Measurements from ENCODE around the gene SFXN3.

The SFXN3 gene

DNA sequence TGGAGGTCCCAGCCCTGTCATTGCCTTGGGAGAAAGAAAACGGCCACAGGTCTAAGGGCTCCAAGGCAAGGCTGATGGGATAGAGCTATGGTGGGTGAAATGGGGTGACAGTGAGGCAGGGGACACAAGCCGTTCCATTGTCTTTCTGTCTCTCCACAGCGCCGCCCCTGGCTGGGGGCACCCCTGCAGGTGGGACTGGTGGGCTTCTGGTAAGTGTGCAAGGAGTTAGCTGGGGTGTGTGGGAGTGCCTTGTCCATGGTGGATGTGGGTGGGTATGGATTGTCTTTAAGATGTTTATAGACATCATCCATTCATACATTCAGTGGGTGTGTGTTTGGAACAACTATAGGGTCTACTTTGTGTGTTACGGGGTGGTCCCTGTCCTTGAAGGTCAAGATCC, 7.5 kb downstream of the SFXN3 start:
- no peak for DNase-seq

DNA sequence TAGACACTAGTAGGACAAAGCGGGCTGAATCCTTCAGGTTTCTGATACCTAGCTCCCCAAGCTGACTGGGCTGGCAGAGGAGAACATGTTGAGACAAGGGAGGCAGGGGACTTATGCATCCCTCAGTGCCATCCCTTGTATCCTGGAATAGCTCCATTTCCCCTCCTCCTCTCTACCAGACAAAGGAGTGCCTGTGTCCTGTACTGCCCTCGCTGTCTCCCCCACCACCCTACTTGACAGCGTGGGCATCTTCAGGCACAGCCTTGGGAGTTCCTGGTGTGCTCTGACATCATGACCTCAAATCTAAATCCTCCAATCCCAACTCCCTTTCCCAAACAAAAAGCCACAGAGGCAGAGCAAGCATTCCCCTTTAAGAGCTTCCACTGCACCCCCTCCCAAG, 9.0 kb downstream of the SFXN3 start:
- DNase-seq = no peak

DNA sequence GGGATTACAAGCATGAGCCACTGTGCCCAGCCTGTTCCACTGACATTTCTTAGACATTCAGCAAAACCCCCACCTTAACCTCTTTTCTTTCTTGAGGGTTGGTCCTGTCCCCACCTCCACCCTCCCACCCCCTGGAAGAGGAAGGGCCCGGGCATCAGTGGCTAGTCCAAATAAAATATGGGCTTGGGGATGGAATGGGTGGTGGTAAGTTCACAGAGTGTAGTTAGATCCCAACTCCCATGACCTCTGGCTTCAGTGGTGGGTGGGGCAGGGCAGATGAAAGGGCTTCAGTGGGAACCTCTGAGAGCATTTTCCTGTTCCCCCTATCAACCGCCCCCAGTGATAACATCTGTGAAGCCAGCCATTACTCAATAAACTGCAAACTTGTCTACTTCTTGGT, 9.8 kb downstream of the SFXN3 start:
- DNase-seq = no peak

DNA sequence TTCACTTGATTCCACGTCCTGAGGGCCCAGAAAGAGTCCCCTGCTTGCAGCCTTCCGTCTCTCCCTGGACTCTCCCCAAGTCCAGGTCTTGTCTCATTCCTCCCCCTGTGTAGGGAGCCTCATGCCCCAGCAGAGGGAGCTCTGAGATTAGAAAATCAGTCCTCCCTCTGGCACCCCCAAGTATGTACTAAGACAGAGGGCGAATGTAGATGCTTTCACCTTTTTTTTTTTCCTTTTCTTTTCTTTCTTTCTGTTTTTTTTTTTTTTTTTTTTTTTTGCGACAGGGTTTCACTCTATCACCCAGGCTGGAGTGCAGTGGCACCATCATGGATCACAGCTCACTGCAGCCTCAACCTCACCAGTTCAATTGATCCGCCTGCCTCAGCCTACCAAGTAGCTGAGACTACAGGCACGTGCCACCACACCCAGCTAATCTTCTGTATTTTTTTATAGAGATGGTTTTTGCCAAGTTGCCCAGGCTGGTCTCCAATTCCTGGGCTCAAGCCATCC, 10.3 kb downstream of the SFXN3 start:
- peak; percentile 38 for DNase-seq

DNA sequence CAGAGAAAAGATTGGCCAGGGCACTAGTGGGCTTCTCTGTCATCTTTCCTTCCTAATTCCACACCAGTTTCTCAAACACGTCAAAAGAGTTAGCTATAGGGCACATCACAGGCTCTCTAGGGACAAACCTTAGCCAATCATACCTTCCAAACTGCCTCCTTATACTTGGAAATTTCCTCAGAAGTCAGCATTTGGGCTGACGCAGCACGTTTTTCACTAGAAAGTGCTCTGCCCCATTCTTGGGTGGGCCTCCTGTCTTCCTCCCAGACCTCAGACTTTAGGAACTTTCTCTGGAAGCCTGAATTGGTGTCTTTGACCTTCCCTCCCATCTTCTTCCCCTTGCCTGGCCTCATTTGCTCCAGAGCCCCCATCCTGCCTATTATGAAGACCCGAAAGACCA, 11.1 kb downstream of the SFXN3 start:
- no peak for DNase-seq

DNA sequence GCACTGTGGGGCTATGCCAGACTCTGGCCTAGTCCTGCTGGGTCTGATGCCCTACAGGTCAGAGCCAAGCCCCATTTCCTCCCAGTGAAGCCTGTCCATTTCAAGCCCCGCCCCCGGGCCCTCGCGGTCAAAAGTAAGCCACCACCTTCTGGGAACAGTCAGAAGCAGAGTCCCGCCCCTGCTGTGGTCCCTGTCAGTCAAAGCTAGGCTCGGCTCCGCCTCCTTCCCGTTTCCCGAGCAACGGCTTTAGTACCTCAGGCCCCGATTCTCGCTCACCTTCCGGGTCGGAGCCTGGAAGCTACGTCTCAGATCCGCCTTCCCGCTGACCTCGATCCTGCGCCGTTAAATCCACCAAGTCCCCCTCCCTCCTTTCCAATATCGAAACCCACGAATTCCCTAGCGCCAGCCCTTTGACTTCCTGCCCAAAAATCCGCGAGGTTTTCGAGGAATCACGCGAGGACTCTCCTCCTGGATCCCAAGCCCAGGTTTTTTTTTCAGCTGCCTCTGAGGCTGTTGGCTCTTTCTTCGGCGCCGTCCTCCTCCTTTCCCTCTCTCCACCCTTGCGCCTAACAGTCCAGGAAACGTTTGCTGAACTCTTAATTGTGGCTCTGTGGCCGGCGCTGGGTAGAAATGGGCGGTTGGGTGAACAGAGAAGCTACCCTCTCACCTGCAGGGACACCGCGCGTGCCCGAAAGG, 11.8 kb downstream of the SFXN3 start:
- peak; percentile 86 for DNase-seq

DNA sequence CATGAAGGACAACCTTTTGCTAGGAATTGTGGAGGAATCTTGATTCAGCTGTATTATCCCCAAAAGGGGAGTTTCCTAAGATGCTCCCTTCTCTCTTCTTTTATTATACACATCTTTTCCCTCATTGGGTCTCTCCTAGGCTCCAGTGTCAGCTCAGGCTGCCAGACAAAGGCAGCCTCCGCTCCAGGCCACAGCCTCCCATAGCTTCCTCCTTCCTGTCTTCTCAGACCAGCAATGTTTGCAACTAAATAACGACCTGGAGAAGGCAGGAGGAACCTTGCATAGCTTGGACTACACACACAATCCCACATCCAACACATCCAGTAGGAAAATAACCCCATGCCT, 12.3 kb downstream of the SFXN3 start:
- DNase-seq = no peak

DNA sequence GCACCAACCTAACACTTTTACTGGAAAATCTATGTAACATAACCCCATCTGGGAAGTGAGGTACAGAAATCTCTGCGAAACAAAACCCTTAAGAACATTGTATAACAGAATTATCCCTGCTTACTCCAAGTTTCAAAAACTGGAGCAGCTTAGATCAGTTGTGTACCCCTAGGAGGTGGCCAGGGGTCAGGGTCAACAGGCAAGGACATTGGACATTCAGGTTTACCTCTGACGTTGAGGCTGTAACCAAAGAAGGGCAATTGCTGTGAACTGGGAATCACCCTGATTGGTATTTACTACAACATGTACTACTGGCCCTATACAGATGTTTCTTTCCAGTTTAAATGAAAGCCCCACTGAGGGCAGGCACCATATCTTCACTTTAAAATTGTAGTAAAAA, 13.1 kb downstream of the SFXN3 start:
- no peak for DNase-seq

DNA sequence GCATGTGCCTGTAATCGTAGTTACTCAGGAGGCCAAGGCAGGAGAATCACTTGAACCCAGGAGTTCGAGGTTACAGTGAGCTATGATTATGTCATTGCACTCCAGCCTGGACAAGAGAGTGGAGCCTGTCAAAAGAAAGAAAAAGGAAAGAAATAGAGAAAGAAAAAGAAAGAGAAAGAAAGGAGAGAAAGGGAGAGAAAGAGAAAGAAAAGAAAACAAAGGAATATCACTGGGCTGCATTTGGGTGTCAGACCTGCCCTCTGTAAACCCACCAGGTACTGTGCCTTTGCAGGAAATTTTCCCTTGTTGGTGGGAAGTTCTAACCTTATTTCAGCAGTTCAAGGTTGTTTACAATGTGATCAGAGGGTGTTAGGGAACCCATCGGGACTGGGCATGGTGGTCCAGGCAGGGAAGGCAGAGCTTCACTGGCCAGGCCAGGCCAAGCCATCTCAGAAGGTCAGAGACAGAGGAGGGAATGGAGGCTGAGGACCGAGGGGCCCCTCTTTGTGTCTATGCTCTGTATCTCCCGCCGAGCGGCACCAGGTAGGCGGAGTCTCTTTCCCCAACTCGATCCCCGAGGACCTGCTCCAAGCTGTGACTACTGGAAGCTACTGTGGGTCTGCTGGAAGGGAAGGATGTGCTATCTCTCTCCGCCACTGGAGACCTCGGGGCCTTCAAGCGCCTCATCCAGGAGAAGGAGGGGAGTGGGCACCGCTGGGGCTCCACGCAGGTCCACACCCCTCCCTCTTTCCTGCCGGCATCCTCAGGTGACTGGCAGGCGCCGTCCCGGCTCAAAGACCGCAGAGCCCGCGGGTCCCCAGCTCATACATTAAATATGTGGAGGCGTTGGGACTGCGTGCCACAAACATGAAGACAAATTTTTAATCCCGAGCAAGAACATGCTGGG, 15.6 kb downstream of the SFXN3 start:
- no peak for DNase-seq

DNA sequence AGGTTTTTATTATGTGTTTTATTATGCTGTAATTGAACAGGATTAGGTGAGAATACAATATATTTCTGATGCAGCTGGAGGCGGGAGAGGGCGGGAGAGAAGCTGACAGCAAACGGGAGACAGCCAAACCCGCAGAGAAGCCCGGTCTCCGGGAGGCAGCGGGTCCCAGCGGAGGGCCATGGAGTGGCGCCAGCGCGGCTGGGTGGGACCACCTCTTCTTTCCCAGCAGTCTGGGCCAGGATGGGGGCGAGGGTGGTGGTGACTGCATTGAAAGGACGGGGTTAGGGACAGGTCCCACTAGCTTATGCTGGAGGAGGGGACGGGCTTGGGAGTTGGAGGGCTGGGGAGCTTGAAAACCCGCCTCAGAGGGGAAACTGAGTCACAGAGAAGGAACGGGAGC, 16.2 kb downstream of the SFXN3 start:
- no peak for DNase-seq

DNA sequence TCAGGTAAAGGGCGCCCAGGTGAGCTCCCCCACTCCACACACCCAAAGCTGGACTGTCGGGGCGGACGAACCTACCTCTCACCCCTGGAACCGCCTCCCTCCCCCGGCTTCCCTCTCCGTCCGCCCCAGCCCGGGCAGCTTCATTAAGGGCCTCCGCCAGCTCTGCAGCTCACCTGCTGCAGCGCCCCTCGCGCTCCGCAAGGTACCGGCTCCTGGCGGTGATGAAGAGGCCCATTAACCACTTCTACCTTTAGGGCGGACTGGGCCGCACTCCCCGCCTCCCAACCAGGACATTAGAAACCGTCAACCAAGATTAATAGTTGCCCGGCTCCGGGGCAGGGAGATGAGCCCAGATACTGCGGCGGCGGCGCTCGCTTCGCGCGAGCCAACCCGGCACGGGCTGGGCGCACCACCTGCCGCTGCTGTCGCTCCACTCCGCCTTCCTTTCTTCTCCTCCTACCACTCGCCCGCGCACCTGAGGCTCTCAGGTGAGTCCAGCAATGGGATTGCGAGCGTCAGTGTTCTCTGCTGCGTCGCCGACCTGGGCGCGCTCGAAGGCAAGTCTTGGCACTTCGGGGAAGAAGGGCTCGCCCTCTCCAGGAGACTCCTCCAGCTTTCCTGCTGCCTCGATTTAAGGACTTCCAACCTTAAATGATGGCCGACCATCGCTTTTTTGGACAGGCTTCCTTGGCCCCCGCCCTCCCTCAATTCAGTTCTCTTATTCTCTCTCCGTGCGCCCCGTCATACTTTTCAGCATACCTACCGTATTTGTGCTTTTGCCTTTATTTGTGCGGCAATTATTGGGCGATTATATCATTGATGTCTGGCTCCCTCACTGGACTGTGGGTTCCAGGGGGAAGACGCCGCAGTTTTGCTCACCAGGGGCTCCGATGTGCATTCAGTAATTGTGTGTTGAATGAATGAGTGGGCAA, 17.2 kb downstream of the SFXN3 start:
- no peak for DNase-seq

DNA sequence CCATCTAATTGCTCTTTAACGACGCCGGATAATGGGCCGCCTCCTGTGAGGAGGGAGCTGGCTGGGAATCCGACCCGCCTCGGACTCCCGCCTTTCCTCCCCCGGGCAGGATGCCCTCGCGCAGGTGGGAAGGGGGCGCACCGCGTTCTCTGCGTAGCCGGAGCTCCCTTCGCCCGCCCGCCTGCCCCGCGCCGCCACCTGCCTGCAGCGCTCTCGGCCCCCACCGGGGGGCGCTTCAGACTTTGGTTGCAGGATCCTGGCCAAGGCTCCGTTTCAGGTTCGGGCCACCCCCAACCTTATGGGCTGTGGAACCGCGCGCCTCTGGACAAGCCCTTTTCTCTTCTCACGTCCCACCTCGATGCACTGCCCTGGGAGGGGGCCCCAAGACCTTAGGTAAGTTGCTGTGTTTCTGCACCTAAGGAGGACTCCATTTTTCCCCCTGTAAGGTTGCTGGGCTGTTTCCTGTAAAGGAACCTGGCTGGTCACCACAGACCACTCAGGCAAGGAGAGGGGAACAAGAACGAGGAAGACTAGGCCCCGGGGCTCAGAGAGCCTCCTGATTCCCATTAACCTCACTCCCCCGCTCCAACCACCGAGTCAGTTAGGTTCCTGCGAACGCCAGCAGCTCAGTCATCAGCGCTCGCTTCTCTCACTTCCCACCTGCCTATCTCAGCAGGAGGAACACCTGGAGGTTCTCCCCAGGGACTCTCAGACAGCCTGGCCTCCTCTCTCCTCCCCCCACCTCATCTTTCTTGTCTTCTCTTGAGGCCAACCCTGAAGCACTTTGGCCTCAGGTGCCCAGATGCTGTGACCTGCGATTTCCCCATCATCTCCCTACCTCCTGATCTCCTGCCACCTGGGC, 19.4 kb downstream of the SFXN3 start:
- no peak for DNase-seq

DNA sequence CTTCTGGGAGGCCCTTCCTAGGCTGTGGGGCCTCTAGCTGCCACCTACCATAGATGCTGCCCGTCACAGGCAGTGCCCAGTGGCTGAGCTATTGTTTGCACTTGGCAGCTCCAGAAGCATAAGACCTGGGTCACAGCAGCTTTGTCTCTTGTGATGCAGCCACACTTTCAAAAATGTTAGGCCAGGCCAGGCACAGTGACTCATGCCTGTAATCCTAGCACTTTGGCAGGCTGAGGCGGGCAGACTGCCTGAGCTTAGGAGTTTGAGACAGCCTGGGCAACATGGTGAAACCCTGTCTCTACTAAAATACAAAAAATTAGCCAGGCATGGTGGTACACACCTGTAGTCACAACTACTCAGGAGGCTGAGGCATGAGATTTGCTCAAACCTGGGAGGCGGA, 21.3 kb downstream of the SFXN3 start:
- DNase-seq = no peak

DNA sequence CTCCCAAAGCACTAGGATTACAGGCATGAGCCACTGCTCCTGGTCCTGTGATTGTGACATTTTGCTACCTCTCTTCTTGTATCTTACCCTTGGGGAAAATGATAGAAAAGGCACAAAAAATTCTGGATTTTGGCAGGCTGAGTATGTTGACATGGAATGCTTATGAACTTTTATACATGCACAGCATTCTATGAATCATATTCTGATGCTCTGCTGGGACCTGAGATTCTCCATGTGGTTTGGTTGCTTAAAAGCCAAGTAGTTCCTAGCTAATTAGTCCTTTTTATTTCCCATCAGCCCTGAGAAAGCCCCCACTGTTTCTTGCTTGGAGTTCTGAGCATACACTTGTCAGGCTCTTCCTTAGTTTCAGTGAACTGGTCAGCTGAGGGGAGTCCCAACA, 22.5 kb downstream of the SFXN3 start:
- no peak for DNase-seq

DNA sequence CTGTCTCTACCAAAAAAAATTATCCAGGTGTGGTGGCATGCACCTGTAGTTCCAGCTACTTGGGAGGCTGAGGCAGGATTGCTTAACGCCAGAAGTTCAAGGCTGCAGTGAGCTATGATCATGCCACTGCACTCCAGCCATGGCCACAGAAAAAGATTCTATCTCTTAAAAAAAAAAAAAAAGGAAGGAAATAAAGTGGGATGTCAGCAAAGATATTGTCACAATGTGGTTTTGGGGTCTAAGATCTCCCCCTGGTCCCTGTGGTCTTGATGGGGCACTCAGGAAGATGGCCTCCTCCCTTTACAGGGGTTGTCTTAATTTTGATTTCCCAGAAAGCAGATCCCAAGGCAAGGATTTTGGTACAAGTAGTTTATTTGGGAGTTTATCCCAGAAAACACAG, 23.3 kb downstream of the SFXN3 start:
- peak; percentile 29 for DNase-seq

DNA sequence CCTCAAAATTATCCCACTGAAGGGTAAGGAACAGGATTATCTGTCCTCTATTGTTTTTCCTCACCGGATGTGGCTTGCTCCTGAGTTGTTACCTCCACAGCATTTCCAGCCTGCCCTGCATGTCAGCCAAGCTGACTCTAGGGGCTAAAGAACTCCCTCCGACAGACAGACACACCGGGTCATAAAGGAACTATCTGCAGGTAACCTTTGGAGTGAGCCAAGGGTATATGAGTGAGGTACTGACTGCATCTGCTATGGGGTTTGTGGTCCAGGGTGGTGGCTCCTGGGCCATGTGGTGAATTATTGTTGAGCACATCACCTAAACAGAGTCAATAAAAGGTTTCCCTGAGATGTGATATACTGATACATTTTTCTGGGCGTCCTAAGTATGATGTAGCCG, 23.8 kb downstream of the SFXN3 start:
- DNase-seq = no peak

DNA sequence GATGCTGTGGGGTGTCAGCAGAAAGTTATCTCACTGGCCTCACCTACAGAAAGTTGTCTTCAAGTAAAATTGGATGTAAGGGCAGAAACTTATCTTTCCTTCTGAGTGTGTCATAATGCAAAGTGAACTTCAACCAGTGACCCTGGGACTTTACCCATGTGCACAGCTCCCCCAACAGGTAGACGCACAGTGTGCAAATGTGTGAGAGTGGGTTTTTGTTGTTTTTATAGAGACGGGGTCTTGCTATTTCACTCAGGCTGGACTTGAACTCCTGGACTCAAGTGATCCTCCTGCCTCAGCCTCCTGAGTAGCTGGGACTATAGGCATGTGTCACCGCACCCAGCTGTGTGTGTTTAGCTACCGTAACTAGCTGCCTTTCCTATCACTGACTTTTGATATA, 24.4 kb downstream of the SFXN3 start:
- DNase-seq = no peak

DNA sequence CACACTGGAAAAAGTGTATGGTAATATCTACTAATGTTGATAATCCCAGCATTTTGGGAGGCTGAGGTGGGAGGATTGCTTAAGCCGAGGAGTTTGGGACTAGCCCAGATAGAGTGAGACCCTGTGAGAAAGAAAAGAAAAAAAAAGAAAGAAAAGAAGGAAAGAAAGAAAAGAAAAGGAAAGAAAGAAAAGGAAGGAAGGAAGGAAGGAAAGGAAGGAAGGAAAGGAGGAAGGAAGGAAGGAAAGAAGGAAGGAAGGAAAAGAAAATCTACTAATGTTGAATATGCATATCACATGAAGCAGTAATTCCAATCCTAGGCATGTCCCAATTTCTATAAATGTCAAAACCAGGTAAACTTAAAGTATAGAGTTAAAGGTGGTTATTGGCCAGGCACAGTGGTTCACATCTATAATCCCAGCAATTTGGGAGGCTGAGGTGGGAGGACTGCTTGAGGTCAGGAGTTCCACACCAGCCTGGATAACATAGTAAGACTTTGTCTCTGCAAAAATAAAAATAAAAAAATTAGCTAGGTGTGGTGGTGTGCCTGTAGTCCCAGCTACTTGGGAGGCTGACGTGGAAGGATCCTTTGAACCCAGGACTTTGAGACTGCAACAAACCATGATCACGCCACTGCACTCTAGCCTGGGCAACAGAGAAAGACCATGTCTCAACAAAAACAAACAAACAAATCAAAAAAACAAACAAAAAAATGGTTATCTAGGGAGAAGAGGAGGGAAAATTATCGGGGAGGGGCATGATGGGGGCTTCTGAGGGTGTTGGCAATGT, 25.5 kb downstream of the SFXN3 start:
- no peak for DNase-seq

DNA sequence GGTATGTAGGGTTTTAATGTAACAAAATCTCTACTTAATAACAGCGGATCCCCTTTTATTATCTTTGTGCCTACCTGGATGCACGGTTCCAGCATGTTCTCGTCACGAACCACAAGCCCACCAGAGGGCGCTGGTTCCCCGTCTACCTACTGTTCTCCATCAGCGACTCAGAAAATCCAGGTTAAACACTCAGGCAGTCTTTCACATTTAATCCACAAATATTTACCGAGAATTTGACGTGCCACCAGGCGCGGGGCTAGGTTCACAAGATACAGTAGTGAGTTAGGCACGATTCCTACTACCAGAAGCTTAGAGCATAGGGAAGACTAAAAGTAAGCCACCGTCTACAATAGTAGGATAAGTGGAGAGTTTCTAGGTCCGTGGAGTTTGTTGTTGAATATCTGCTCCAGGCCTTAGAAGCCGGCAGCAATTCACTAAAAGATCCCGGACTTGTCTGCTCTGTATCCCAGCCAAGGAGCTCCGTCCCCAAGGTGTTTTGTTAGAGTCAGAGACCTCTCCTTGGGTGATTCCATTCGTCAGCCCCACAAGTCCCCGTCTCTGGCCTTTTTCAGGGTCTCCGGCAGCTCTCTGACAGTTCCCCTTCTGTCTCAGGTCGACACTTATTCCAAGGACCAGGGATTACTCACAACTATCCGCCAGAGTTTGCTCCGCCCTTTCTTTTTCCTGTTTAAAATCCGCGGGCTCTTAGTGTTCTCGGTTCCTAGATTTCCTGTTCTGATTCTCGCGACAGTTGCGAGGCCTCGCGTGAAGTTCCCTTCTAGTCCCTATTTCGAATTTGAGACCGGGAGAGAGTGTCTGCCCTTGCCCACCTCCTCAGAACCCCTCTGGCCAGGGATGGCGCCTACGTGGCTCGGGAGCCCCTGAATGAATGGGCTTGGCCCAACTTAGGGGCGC, 29.3 kb downstream of the SFXN3 start:
- DNase-seq = peak; percentile 92

DNA sequence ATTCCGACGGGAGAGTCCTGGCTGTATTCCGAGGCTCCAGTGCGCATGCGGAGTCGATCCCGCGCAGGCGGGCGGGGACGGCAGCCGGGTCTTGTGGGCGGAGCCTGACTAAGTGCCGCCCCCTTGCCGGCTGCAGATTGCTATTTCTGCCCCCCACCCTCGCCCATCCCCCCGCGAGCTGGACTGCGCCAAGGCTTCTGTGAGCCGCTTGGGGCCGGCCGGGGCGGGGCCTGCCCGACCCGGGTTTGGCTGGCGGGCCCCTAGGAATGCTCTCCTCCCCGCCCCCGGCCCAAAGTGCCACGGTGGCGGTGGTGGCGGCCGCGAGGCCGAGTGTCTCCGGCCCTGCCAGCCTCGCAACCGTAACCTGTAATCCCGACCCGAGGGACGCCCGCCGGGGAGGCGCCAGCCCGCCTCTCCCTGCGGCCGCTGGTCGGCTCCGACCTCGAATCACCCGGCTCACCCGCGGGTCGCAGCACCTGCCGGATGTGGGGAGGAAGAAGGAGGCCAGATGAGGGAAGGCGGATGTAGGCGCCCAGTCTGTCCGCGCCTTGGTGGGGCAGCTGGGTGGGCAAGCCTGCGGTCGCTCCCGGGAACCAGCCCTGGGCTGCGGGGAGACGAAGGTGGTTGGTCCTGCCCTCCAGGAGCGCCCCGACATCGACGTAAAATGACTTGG, 30.1 kb downstream of the SFXN3 start:
- DNase-seq = peak; percentile 92

All from KG1 (cell line).